GM10847 (cell line): ENCODE data around the gene NUCB1.

Experiments
- POLR2A ChIP-seq: IDR thresholded peaks from 2 replicates; pipeline ENCODE4 v1.6.1; 2011; ENCODE audit not compliant: insufficient read length; ENCODE audit errors: extremely low read depth

The NUCB1 gene

GRCh38 chr19:48899781-48900476 is at the start of gene NUCB1:
Gene NUCB1 (plus strand): TSS chr19:48900312. CDS start chr19:48900797, 485 bp downstream.
- peak; percentile 50 for TF ChIP-seq POLR2A

DNA sequence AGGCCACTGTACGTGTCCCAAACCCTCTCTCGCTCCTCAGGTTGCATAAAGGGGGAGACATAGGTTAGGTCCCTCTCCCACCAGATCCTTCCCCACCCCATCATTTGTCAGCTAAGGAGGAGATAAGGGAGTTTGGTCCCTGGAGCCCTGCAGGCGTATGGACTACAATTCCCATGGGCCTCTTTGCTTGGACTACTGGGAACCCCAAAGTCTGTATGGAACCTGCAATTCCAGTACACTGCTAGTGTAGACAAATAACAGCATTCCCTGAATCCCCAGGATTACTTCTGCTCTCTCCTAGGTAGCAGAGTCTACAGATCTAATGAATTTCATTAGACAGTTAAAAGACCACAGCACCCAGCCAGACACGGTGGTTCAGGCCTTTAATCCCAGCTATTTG is 47.8 kb upstream of the NUCB1 start:
- TF ChIP-seq POLR2A: no peak

- TF ChIP-seq POLR2A: no peak
These were observed 46.6 kb upstream of the NUCB1 start for GRCh38 chr19:48853483-48853882.

DNA sequence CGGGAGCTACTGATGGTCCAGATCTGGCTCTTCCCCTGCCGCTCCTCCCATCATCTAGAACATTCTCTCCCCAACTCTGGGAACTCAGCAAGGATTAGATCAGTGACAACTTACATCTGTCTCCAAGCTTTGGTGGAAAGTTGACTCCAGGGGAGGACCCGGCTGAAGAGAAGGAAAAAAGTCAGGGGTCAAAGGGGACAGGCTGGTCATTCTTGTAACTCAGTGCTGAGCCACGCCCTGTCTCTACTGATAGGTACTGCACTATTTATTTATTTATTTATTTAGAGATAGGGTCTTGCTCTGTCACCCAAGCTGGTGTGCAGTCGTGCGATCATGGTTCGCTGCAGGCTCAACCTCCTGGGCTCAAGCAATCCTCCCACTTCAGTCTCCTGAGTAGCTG is 46.0 kb upstream of the NUCB1 start:
- no peak for TF ChIP-seq POLR2A

GRCh38 chr19:48856921-48857320 is 43.2 kb upstream of the NUCB1 start:
- no peak for TF ChIP-seq POLR2A

- TF ChIP-seq POLR2A: peak; percentile 35
These were observed 41.0 kb upstream of the NUCB1 start for GRCh38 chr19:48858984-48859710.

DNA sequence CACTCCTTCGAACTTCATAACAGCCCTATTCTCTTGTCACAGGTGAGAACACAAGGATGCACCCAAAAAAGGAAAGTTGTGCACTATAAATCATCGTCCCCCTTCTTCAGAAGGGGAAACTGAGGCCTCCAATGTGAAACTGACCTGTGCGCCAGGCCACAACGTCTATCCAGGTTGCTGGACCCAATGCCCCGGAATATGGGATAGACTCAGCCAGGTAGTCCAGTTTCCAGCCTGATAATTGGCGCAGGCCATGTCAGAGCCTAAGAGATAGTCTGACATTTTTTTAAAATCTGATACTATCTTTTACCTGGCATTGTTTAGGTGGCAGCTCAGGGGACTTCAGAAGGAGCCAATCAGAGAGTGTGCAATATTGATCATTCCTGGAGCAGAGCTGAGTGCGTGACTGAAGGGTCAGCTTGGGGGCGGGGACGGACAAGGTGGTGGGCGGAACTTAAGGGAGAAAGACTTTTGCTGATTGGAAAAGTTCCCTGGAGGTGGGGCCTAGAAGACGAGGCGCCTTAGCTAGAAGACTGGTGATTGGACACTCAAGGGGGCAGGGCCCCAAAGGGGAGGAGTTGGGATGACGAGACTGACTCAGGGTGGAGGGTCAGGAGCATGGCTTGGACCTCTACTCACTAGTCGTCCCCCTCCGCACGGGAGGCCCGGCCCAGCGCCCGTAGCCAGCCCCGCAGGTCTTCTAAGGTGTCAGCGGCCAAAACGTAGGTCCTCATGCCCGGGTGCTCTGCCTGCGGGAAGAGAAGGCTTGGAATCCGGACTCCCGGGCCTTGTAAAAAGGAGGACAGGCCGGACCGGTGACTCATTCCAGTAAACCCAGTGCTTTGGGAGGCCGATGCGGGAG is 40.2 kb upstream of the NUCB1 start:
- TF ChIP-seq POLR2A: no peak

GRCh38 chr19:48861313-48861712 is 38.8 kb upstream of the NUCB1 start:
- TF ChIP-seq POLR2A: no peak

- no peak for TF ChIP-seq POLR2A
These were observed 37.3 kb upstream of the NUCB1 start for GRCh38 chr19:48862827-48863226.

- TF ChIP-seq POLR2A: no peak
These were observed 33.4 kb upstream of the NUCB1 start for GRCh38 chr19:48866692-48867091.

- no peak for TF ChIP-seq POLR2A
These were observed 32.9 kb upstream of the NUCB1 start for GRCh38 chr19:48867123-48867745.

- no peak for TF ChIP-seq POLR2A
These were observed 32.4 kb upstream of the NUCB1 start for GRCh38 chr19:48867746-48868113.

DNA sequence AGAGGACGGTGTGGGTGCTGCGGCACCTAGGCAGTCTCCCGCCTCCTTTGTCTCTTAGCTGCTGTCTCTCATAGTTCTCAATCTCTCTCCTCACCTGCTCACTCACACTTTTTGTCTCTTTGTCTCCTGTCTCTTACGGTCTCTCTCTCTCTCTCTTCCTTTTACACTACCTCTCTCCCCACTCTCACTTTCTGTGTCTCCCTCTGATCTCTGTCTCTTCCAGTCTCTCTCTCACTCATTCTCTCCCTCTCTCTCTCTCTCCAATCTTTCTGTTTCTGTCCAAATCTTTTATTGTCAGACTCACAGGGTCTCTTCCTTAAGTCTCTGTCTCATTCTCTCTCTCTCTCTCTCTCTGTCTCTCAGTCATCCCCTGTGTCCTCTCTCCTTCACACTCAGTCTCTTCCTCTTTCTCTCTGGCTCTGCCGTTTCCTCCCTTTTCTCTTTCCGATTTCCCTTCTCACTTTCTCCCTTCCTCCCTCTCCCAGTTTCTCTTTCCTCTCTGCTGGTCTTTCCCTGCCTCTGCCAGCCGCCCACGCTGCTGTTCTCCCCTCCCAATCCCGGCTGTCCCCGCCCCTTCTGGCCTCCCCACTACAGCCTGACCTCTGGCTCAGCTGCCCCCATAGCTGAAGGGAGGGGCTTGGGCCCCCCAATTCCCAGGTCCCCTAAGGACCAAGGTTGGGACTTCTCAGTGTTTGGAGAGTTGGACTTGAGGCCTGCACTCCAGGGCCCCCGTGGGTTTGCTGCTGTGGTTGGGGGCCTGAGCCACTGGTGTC is 31.8 kb upstream of the NUCB1 start, which contains the start of gene PLEKHA4:
Gene PLEKHA4 (minus strand): TSS at position 504 of the 773 bp plus-strand sequence. CDS start 997 bp downstream, outside the sequence.
- TF ChIP-seq POLR2A: no peak

DNA sequence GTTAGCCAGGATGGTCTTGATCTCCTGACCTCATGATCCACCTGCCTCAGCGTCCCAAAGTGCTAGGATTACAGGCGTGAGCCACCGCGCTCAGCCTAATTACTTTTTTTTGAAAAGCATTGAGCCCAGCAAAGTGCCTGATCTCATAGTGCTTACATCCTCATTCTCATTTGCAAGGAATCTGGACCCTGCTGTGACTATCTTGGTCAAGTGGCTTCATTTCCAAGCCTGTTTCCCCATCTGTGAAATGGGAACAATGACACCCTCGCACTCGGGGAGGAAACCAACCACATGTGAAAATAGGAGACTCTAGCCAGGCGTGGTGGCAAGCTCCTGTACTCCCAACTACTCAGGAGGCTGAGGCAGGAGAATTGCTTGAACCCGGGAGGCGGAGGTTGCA is 30.1 kb upstream of the NUCB1 start:
- TF ChIP-seq POLR2A: no peak
